ENCODE data around the gene PRKCB. TPM values are rescaled to one million over a fixed set of nuclear protein-coding genes. Genes with fewer than 3 reads are reported as not detected.

PRKCB gene
- total RNA-seq, 4 donors from 2014 or later = 7.7 to 40.0 (median 12.2) TPM

DNA sequence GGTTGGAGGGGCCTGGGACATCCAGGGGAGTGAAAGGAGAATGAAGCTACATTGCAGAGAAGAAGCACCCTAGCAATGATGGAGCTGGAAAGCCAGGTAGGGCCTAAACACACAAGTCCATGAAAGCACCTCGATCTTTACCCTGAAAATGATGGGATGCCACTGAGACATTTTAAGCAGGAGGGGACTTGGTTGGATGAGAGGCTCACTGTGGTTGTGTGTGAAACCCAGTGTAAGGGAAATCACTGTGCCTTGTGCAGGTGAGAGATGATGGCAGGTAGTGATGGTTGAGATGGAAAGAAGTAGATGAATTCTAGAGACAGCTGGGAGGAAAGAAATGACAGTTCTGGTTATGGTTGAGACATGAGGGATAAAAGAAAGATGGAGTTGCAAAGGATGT is 287.5 kb downstream of the PRKCB start:
- Histone ChIP-seq H3K36me3 (no peaks in the 10 kb centered on the region), H3K9me3 (no peaks in the 10 kb centered on the region), H3K4me3 (no peak overlapping the region), H3K27me3 (no peaks in the 10 kb centered on the region), H3K27ac (no peak overlapping the region), H3K4me1 (no peaks in the 10 kb centered on the region)
- TF ChIP-seq POLR2AphosphoS5 (IDR thresholded peaks at IDR 0.05) (no peak), POLR2A (IDR thresholded peaks at IDR 0.05) (no peak), EP300 (IDR thresholded peaks at IDR 0.05) (no peak)
- TF ChIP-seq, protein P1, sequence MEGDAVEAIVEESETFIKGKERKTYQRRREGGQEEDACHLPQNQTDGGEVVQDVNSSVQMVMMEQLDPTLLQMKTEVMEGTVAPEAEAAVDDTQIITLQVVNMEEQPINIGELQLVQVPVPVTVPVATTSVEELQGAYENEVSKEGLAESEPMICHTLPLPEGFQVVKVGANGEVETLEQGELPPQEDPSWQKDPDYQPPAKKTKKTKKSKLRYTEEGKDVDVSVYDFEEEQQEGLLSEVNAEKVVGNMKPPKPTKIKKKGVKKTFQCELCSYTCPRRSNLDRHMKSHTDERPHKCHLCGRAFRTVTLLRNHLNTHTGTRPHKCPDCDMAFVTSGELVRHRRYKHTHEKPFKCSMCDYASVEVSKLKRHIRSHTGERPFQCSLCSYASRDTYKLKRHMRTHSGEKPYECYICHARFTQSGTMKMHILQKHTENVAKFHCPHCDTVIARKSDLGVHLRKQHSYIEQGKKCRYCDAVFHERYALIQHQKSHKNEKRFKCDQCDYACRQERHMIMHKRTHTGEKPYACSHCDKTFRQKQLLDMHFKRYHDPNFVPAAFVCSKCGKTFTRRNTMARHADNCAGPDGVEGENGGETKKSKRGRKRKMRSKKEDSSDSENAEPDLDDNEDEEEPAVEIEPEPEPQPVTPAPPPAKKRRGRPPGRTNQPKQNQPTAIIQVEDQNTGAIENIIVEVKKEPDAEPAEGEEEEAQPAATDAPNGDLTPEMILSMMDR (IDR thresholded peaks at IDR 0.05) = no peak
- WGBS = 86% methylated on average over 1 of the region's 1 CpG
- DNase-seq (ENCODE audit: low spot score in 2 of 2) = no peak

DNA sequence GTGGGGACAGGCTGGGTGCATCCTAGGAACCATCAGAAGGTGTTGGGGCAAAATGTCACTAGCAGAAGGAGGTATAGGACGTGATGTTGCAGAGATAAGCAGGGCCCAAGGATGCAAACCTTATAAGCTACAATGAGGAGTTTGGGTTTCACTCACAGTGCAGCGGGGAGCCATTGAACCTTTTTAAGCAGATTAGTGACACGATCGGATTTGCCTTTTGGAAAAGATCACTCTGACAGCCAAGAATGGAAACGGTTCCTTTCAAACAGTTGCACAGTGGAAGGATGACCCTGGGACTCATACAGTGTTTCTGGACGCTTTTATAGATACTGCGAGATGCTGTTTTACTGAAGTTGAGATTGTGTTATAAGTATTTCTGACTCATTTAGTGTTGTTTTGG is 288.5 kb downstream of the PRKCB start:
- no peaks in the 10 kb centered on the region for H3K9me3 ChIP-seq
- WGBS = 79% methylated on average over 7 of the region's 7 CpGs
- H3K27me3 ChIP-seq = no peaks in the 10 kb centered on the region
- no peak overlapping the region for H3K4me3 ChIP-seq
- TF ChIP-seq POLR2AphosphoS5 (IDR thresholded peaks at IDR 0.05) (no peak), POLR2A (IDR thresholded peaks at IDR 0.05) (no peak), EP300 (IDR thresholded peaks at IDR 0.05) (no peak)
- TF ChIP-seq, protein P1 (IDR thresholded peaks at IDR 0.05) = no peak
- no peak for DNase-seq (ENCODE audit: low spot score in 2 of 2)
- no peak overlapping the region for H3K27ac ChIP-seq
- H3K4me1 ChIP-seq = no peaks in the 10 kb centered on the region
- no peaks in the 10 kb centered on the region for H3K36me3 ChIP-seq

DNA sequence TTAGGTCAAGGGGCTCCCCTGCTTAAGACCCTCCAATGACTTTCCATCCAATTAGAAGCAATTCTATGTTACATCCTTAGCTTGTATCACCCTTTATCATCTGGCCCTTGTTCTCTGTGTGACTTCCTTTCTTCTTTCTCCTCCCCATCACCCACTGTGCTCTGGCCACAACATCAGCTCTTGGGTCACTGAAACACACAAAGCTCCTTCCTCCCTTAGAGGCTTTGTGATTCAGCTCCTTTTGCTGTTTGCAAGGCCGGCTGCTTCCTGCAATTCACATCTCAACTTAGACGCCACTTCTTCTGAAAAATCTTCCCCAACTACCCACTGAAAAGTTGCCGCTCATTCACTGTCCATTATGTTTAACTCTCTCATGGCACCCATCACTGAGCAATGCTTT is 289.4 kb downstream of the PRKCB start:
- WGBS = 52% methylated on average over 3 of the region's 3 CpGs
- no peaks in the 10 kb centered on the region for H3K9me3 ChIP-seq
- no peaks in the 10 kb centered on the region for H3K36me3 ChIP-seq
- no peak for DNase-seq (ENCODE audit: low spot score in 2 of 2)
- no peak overlapping the region for H3K4me3 ChIP-seq
- H3K27ac ChIP-seq = no peak overlapping the region
- H3K4me1 ChIP-seq = no peaks in the 10 kb centered on the region
- no peaks in the 10 kb centered on the region for H3K27me3 ChIP-seq
- TF ChIP-seq POLR2A (IDR thresholded peaks at IDR 0.05) = no peak
- TF ChIP-seq, protein P1 (IDR thresholded peaks at IDR 0.05) = no peak

DNA sequence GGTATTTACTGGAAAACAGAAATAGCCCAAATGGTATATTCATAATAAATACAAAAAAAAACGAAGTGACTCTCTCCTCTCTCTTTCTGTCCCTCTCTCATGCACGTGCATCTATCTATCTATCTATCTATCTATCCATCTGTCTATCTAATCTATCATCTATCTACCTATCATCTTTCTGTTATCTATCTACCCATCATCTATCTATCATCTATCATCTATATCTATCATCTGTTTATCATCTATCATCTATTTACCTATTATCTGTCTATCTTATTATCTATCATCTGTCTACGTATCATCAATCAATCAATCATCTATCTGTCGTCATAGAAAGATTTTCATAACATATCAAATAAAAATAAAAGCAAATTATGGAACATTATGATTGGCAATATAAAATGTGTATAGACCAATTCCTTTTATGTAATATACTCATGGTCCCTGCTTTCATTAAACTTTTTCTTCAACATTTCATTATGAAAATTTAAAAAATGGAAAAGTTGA is 293.7 kb downstream of the PRKCB start:
- WGBS = 67% methylated on average over 4 of the region's 4 CpGs
- H3K4me1 ChIP-seq = no peaks in the 10 kb centered on the region
- no peaks in the 10 kb centered on the region for H3K9me3 ChIP-seq
- no peaks in the 10 kb centered on the region for H3K27me3 ChIP-seq
- TF ChIP-seq POLR2AphosphoS5 (IDR thresholded peaks at IDR 0.05) (no peak), EP300 (IDR thresholded peaks at IDR 0.05) (no peak), POLR2A (IDR thresholded peaks at IDR 0.05) (no peak)
- H3K27ac ChIP-seq = no peak overlapping the region
- H3K4me3 ChIP-seq = no peak overlapping the region
- no peak for DNase-seq (ENCODE audit: low spot score in 2 of 2)
- H3K36me3 ChIP-seq = no peaks in the 10 kb centered on the region

DNA sequence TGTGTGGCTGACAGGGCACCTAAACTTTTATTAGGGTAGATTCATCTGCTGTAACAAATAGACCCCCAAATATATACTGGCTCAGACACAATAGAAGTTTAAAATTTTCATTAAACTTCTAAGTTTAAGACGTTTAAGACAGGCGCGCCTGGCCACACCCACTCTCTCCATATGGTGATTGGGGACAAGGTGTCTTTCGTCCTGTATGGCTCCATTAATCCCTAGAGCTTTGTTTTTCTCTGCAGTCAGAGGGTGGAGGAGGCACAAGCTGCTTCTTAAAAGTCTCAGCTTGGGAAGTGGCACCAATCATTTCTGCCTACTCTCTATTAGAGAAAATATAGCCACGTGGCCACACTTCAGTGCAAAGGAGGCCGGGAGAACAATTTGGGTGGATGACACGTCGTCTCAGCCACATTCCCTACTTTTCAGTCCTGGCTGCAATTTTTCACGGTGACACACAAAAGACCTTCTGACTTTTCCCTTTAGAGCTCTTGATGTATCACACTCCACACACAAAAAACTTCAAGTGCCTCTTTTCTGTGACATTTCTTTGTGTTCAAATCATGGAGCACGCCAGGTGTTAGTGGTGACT is 294.8 kb downstream of the PRKCB start:
- H3K27ac ChIP-seq = no peak overlapping the region
- TF ChIP-seq POLR2AphosphoS5 (IDR thresholded peaks at IDR 0.05) (no peak), POLR2A (IDR thresholded peaks at IDR 0.05) (no peak), EP300 (IDR thresholded peaks at IDR 0.05) (no peak)
- TF ChIP-seq, protein P1 (IDR thresholded peaks at IDR 0.05) = no peak
- H3K27me3 ChIP-seq = no peaks in the 10 kb centered on the region
- H3K9me3 ChIP-seq = no peaks in the 10 kb centered on the region
- H3K4me1 ChIP-seq = no peaks in the 10 kb centered on the region
- H3K4me3 ChIP-seq = no peak overlapping the region
- H3K36me3 ChIP-seq = no peaks in the 10 kb centered on the region
- 75% methylated on average over 10 of the region's 10 CpGs for WGBS
- DNase-seq (ENCODE audit: low spot score in 2 of 2) = no peak

DNA sequence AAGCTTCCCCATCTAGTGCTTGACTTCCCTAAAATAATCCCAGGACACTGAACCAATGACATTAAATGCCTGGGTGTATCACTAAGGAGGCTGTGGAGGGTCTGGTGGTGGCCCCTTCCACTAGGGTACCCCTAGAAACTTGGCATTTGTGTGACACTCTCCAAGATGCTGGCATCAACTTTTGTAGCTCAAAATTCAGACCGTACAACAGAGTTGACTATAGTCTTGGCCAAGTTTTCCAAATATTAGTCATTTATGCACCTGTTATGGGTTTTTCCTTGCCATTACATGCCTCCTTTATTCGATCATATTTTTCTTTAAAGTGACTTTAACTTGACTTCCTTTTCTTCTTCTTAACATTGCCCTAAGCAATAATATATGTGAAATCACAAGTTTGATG is 295.5 kb downstream of the PRKCB start:
- Histone ChIP-seq H3K27me3 (no peaks in the 10 kb centered on the region), H3K27ac (no peak overlapping the region), H3K4me3 (no peak overlapping the region), H3K4me1 (no peaks in the 10 kb centered on the region), H3K36me3 (no peaks in the 10 kb centered on the region), H3K9me3 (no peaks in the 10 kb centered on the region)
- DNase-seq (ENCODE audit: low spot score in 2 of 2) = no peak
- WGBS = 48% methylated on average over 2 of the region's 2 CpGs
- TF ChIP-seq POLR2A (IDR thresholded peaks at IDR 0.05) = no peak
- TF ChIP-seq, protein P1 (IDR thresholded peaks at IDR 0.05) = no peak
- TF ChIP-seq POLR2AphosphoS5 (IDR thresholded peaks at IDR 0.05) = no peak
- TF ChIP-seq EP300 (IDR thresholded peaks at IDR 0.05) = no peak
